Caki2 (cell line): ENCODE measurements around the gene SDK1. TPM values are rescaled to one million over a fixed set of nuclear protein-coding genes. Genes with fewer than 3 reads are reported as not detected.

Experiments
- DNase-seq: peaks from one replicate; pipeline ENCODE4 v3.0.0-alpha.2; 2015; ENCODE audit warnings: low read depth
- in situ Hi-C: cut with HindIII; loops from 2 replicates; pipeline ENCODE4 v1.10.0; 2016; ENCODE audit warnings: low sequenced_read_pairs, low pct_unique_long_range_greater_than_20kb, mixed read lengths
- total RNA-seq: library from RNA; depleted of rRNA; stranded (reverse); fragments of >200 nt; shearing (Covaris generic); gene quantifications from 2 replicates; pipeline ENCODE4 v1.2.3, GENCODE V29; 2014; ENCODE audit warnings: low replicate concordance

Gene SDK1
- total RNA-seq, 1 experiment from 2014 or later, result 9.1 TPM

GRCh38 chr7:4108951-4109350 is 807.9 kb downstream of the SDK1 start:
- no peak for DNase-seq
- in situ Hi-C loops, result no loop called here

GRCh38 chr7:4109481-4110110 is 808.5 kb downstream of the SDK1 start:
- DNase-seq, result no peak
- in situ Hi-C loops, result no loop called here

- no peak for DNase-seq
- in situ Hi-C loops, result no loop called here
Measured at GRCh38 chr7:4110438-4110837, 809.4 kb downstream of the SDK1 start.

- no peak for DNase-seq
- in situ Hi-C loops, result no loop called here
Measured at GRCh38 chr7:4111166-4111565, 810.1 kb downstream of the SDK1 start.

- DNase-seq, result no peak
- in situ Hi-C loops, result no loop called here
Measured at GRCh38 chr7:4113271-4113670, 812.2 kb downstream of the SDK1 start.

GRCh38 chr7:4113976-4114375 is 812.9 kb downstream of the SDK1 start:
- in situ Hi-C loops, result no loop called here
- DNase-seq, result no peak

GRCh38 chr7:4115442-4115841 is 814.4 kb downstream of the SDK1 start:
- in situ Hi-C loops, result no loop called here
- DNase-seq, result no peak

GRCh38 chr7:4115941-4116610 is 815.0 kb downstream of the SDK1 start:
- in situ Hi-C loops, result no loop called here

GRCh38 chr7:4119848-4120247 is 818.8 kb downstream of the SDK1 start:
- in situ Hi-C loops, result no loop called here
- DNase-seq, result no peak

More at GRCh38 chr7:4115941-4116610, 815.0 kb downstream of the SDK1 start:
- DNase-seq, result no peak

- in situ Hi-C loops, result no loop called here
Measured at GRCh38 chr7:4123346-4123745, 822.3 kb downstream of the SDK1 start.

GRCh38 chr7:4123823-4124222 is 822.8 kb downstream of the SDK1 start:
- DNase-seq, result peak; percentile 71
- in situ Hi-C loops, result no loop called here

More at GRCh38 chr7:4123346-4123745, 822.3 kb downstream of the SDK1 start:
- no peak for DNase-seq

- no peak for DNase-seq
- in situ Hi-C loops, result no loop called here
Measured at GRCh38 chr7:4124556-4125477, 823.8 kb downstream of the SDK1 start.

- in situ Hi-C loops, result no loop called here
- no peak for DNase-seq
Measured at GRCh38 chr7:4127909-4128560, 827.0 kb downstream of the SDK1 start.

GRCh38 chr7:4129481-4130122 is 828.5 kb downstream of the SDK1 start:
- in situ Hi-C loops, result no loop called here
- no peak for DNase-seq

- no peak for DNase-seq
- in situ Hi-C loops, result no loop called here
Measured at GRCh38 chr7:4131063-4131462, 830.0 kb downstream of the SDK1 start.

GRCh38 chr7:4132221-4132620 is 831.2 kb downstream of the SDK1 start:
- in situ Hi-C loops, result no loop called here
- no peak for DNase-seq

- in situ Hi-C loops, result no loop called here
Measured at GRCh38 chr7:4133491-4134044, 832.5 kb downstream of the SDK1 start.

GRCh38 chr7:4134204-4134603 is 833.2 kb downstream of the SDK1 start:
- in situ Hi-C loops, result no loop called here
- DNase-seq, result no peak

More at GRCh38 chr7:4133491-4134044, 832.5 kb downstream of the SDK1 start:
- no peak for DNase-seq
